DOHH2 (cell line): ENCODE results near the gene RAP1GAP.

Experiments used
- CTCF ChIP-seq: fragments of 200-600 bp; sonication (generic); IDR thresholded peaks from one replicate; pipeline ENCODE4 v1.5.1; 2014; ENCODE audit warnings: antibody characterized with exemption, mild to moderate bottlenecking, low read depth, low read length; ENCODE audit not compliant: poor library complexity, severe bottlenecking
- EZH2phosphoT487 ChIP-seq: fragments of 200-600 bp; sonication (generic); IDR thresholded peaks from 2 replicates; pipeline ENCODE4 v1.6.1; 2017; ENCODE audit warnings: borderline replicate concordance, mild to moderate bottlenecking, antibody characterized with exemption, low read length, moderate library complexity, mixed read lengths

GRCh38 chr1:21590934-21591333 lies 78.2 kb downstream of the RAP1GAP start:
- TF ChIP-seq CTCF = no peak
- no peak for TF ChIP-seq EZH2phosphoT487
